ENCODE data around the gene CLUH.
A peak's percentile ranks its signal among the peaks of the same experiment; 100 is the strongest.
"Not testable (repeated sequence)": the region's sequence is repeated elsewhere in the genome, so short reads cannot be mapped to it uniquely, and the experiment has no call there.

CLUH gene

GRCh38 chr17:2682176-2682938 is 29.2 kb downstream of the CLUH start:
- DNase-seq = no peak

- DNase-seq = no peak
Measured at GRCh38 chr17:2681650-2682049, 29.9 kb downstream of the CLUH start.

- no peak for DNase-seq
Measured at GRCh38 chr17:2680961-2681360, 30.6 kb downstream of the CLUH start.

- DNase-seq = not testable (repeated sequence)
Measured at GRCh38 chr17:2679247-2679646, 32.3 kb downstream of the CLUH start.

GRCh38 chr17:2672026-2672425 is 39.5 kb downstream of the CLUH start:
- DNase-seq = no peak

GRCh38 chr17:2660410-2660809 is 51.2 kb downstream of the CLUH start:
- not testable (repeated sequence) for DNase-seq

- peak; percentile 53 for DNase-seq
Measured at GRCh38 chr17:2659337-2659736, 52.2 kb downstream of the CLUH start.

GRCh38 chr17:2656283-2656682 is 55.3 kb downstream of the CLUH start:
- peak; percentile 33 for DNase-seq

- DNase-seq = peak; percentile 10
Measured at GRCh38 chr17:2655546-2655945, 56.0 kb downstream of the CLUH start.

- not testable (repeated sequence) for DNase-seq
Measured at GRCh38 chr17:2652911-2653310, 58.7 kb downstream of the CLUH start.

GRCh38 chr17:2649191-2649590 is 62.4 kb downstream of the CLUH start:
- no peak for DNase-seq

GRCh38 chr17:2647957-2648356 is 63.6 kb downstream of the CLUH start:
- peak; percentile 58 for DNase-seq

GRCh38 chr17:2644971-2645370 is 66.6 kb downstream of the CLUH start:
- no peak for DNase-seq

Measured in suppressor macrophage treated with lipopolysaccharide for 4 hours (primary cell).